ENCODE measurements around the gene MLLT11.

GRCh38 chr1:151013518-151013917, 46.7 kb upstream of the MLLT11 start:
- no peak for TF ChIP-seq CTCF (IDR thresholded peaks at IDR 0.05; ENCODE audit: low read length)
- TF ChIP-seq EZH2 (IDR thresholded peaks at IDR 0.05; ENCODE audit: borderline replicate concordance, low read length) = no peak

All from OCI-LY1 (cell line).